Measurements from ENCODE around the gene NOP14.

DNA sequence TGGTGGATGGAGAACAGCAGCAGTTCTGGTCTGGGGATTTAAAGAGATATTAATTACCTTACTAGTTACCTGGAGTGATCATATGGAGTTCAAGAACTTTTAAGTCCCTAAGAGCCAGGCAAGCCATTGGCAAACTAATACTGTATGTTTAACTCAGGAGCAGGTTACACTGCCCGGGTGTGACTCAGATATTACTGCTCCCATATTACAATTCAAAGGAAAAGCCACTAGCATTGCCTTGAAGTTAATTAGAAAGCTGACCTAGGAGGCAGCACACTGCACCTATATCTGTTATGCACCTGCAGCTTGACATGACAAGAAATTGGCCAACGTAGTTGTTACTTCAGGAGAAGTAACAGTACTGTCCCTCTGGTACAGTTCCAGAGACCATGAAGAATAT, 47.4 kb upstream of the NOP14 start:
- TF ChIP-seq, protein P1, sequence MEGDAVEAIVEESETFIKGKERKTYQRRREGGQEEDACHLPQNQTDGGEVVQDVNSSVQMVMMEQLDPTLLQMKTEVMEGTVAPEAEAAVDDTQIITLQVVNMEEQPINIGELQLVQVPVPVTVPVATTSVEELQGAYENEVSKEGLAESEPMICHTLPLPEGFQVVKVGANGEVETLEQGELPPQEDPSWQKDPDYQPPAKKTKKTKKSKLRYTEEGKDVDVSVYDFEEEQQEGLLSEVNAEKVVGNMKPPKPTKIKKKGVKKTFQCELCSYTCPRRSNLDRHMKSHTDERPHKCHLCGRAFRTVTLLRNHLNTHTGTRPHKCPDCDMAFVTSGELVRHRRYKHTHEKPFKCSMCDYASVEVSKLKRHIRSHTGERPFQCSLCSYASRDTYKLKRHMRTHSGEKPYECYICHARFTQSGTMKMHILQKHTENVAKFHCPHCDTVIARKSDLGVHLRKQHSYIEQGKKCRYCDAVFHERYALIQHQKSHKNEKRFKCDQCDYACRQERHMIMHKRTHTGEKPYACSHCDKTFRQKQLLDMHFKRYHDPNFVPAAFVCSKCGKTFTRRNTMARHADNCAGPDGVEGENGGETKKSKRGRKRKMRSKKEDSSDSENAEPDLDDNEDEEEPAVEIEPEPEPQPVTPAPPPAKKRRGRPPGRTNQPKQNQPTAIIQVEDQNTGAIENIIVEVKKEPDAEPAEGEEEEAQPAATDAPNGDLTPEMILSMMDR (IDR thresholded peaks at IDR 0.05), result no peak
- no peak for TF ChIP-seq POLR2A (IDR thresholded peaks at IDR 0.05)

Measured in lower leg skin (tissue), 3 donors.